ENCODE results near the gene CNTF.

GRCh38 chr11:58621586-58622262 is 741 bp upstream of the CNTF start:
- TF ChIP-seq CTCF (conservative IDR thresholded peaks at IDR 0.05; ENCODE audit: low read depth, low read length) (no peak), EZH2 (IDR thresholded peaks at IDR 0.05; ENCODE audit: low read length, unreplicated experiment) (no peak), EZH2phosphoT487 (IDR thresholded peaks at IDR 0.05; ENCODE audit: borderline replicate concordance, low read length) (no peak)
